ENCODE data around the gene ABHD4. TPM values are rescaled to one million over a fixed set of nuclear protein-coding genes. Genes with fewer than 3 reads are reported as not detected.

Gene ABHD4
- total and polyA plus RNA-seq, 10 of the 15 experiments (the other 5 are each of a cell fraction or from before 2014, with no cell fraction given): 5.4 to 28.7 (median 10.8) TPM

DNA sequence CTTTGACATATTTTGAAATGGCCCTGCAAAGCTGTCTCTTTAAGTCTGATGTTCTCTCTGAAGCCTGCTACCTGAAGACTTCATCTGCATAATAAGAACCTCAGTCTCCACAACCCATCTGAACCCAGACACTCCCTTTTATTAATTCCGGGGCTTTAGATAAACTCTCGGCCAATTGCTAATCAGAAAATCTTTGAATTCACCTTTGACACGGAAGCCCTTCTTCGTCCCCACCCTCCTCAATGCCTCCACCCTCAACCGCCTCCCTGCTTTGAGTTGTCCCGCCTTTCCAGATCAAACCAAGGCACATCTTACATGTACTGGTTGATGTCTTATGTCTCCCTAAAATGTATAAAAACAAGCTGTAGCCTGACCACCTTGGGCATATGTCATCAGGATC is 28.5 kb downstream of the ABHD4 start:
- in situ Hi-C loops (cut with MboI) (no loop called here), intact Hi-C loops (cut with micrococcal nuclease; ENCODE audit: unreplicated experiment) (no loop called here)
- Histone ChIP-seq H4K20me1 (ENCODE audit: control insufficient read depth, insufficient read depth) (no peaks in the 10 kb centered on the region), H3K36me3 (ENCODE audit: control insufficient read depth in 2 of 2, insufficient read depth in 2 of 2, low read length in 1 of 2) (no peaks in the 10 kb centered on the region), H3K4me3 (no peak overlapping the region), H2AFZ (ENCODE audit: control insufficient read depth, low read depth, low read length) (no peak overlapping the region), H3K9ac (ENCODE audit: control insufficient read depth, insufficient read depth, low read length) (no peak overlapping the region), H3K27me3 (replicated peaks in 1 of 2; ENCODE audit: control insufficient read depth in 2 of 2, insufficient read depth in 2 of 2, low read length in 1 of 2) (no peaks in the 10 kb centered on the region; a peak in 1 of 4 replicates), H3K79me2 (ENCODE audit: control insufficient read depth, insufficient read depth, low read length) (no peaks in the 10 kb centered on the region), H3K4me1 (ENCODE audit: control insufficient read depth, insufficient read depth, low read length) (no peaks in the 10 kb centered on the region), H3K9me3 (replicated peaks; ENCODE audit: control insufficient read depth, insufficient read depth, low read length) (no peaks in the 10 kb centered on the region; the same call in 2 of the 3 replicates), H3K27ac (ENCODE audit: control insufficient read depth, insufficient read depth) (no peak overlapping the region), H3K4me2 (ENCODE audit: control insufficient read depth, insufficient read depth) (no peak overlapping the region)
- ChIA-PET SMC1A (ENCODE audit: uncharacterized antibody, unreplicated experiment) (no interaction called here), RAD21 (ENCODE audit: unreplicated experiment) (no interaction called here), POLR2A (no interaction called here), CTCF (no interaction called here)
- FAIRE-seq (no peak), ATAC-seq (no peak), DNase-seq (ENCODE audit: low read depth, low spot score) (no peak)
- no TSS peak for BruUV-seq (replicated peaks)
- WGBS (ENCODE audit: insufficient coverage, insufficient replicate concordance, low lambda C conversion rate, missing lambda C conversion rate): 57% methylated on average over 6 of the region's 6 CpGs
- TF ChIP-seq RAD51 (IDR thresholded peaks at IDR 0.05) (no peak), NR2F1 (conservative IDR thresholded peaks at IDR 0.05) (no peak), IKZF1 (conservative IDR thresholded peaks at IDR 0.05) (no peak), RB1 (IDR thresholded peaks at IDR 0.05; ENCODE audit: borderline replicate concordance) (no peak), ZBED1 (IDR thresholded peaks at IDR 0.05; ENCODE audit: borderline replicate concordance) (no peak), RCOR1 (conservative IDR thresholded peaks at IDR 0.05; ENCODE audit: low read depth, low read length) (no peak), NFIC (IDR thresholded peaks at IDR 0.05; ENCODE audit: low read depth, low read length) (no peak), MEF2A (IDR thresholded peaks at IDR 0.05; ENCODE audit: insufficient read depth, low read depth, low read length) (no peak), SREBF1 (IDR thresholded peaks at IDR 0.05; ENCODE audit: low read length) (no peak), ZNF384 (IDR thresholded peaks at IDR 0.05; ENCODE audit: borderline replicate concordance, low read depth, low read length) (no peak), TCF7 (IDR thresholded peaks at IDR 0.05; ENCODE audit: borderline replicate concordance) (no peak)
- TF ChIP-seq, protein P1, sequence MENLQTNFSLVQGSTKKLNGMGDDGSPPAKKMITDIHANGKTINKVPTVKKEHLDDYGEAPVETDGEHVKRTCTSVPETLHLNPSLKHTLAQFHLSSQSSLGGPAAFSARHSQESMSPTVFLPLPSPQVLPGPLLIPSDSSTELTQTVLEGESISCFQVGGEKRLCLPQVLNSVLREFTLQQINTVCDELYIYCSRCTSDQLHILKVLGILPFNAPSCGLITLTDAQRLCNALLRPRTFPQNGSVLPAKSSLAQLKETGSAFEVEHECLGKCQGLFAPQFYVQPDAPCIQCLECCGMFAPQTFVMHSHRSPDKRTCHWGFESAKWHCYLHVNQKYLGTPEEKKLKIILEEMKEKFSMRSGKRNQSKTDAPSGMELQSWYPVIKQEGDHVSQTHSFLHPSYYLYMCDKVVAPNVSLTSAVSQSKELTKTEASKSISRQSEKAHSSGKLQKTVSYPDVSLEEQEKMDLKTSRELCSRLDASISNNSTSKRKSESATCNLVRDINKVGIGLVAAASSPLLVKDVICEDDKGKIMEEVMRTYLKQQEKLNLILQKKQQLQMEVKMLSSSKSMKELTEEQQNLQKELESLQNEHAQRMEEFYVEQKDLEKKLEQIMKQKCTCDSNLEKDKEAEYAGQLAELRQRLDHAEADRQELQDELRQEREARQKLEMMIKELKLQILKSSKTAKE (IDR thresholded peaks at IDR 0.05; ENCODE audit: low read depth, poor library complexity, severe bottlenecking): no peak
- TF ChIP-seq, protein P2, sequence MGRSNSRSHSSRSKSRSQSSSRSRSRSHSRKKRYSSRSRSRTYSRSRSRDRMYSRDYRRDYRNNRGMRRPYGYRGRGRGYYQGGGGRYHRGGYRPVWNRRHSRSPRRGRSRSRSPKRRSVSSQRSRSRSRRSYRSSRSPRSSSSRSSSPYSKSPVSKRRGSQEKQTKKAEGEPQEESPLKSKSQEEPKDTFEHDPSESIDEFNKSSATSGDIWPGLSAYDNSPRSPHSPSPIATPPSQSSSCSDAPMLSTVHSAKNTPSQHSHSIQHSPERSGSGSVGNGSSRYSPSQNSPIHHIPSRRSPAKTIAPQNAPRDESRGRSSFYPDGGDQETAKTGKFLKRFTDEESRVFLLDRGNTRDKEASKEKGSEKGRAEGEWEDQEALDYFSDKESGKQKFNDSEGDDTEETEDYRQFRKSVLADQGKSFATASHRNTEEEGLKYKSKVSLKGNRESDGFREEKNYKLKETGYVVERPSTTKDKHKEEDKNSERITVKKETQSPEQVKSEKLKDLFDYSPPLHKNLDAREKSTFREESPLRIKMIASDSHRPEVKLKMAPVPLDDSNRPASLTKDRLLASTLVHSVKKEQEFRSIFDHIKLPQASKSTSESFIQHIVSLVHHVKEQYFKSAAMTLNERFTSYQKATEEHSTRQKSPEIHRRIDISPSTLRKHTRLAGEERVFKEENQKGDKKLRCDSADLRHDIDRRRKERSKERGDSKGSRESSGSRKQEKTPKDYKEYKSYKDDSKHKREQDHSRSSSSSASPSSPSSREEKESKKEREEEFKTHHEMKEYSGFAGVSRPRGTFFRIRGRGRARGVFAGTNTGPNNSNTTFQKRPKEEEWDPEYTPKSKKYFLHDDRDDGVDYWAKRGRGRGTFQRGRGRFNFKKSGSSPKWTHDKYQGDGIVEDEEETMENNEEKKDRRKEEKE (IDR thresholded peaks at IDR 0.05): no peak
- TF ChIP-seq, protein P3, sequence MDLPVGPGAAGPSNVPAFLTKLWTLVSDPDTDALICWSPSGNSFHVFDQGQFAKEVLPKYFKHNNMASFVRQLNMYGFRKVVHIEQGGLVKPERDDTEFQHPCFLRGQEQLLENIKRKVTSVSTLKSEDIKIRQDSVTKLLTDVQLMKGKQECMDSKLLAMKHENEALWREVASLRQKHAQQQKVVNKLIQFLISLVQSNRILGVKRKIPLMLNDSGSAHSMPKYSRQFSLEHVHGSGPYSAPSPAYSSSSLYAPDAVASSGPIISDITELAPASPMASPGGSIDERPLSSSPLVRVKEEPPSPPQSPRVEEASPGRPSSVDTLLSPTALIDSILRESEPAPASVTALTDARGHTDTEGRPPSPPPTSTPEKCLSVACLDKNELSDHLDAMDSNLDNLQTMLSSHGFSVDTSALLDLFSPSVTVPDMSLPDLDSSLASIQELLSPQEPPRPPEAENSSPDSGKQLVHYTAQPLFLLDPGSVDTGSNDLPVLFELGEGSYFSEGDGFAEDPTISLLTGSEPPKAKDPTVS (IDR thresholded peaks at IDR 0.05; ENCODE audit: low read depth, low read length): no peak
- TF ChIP-seq, protein P4, sequence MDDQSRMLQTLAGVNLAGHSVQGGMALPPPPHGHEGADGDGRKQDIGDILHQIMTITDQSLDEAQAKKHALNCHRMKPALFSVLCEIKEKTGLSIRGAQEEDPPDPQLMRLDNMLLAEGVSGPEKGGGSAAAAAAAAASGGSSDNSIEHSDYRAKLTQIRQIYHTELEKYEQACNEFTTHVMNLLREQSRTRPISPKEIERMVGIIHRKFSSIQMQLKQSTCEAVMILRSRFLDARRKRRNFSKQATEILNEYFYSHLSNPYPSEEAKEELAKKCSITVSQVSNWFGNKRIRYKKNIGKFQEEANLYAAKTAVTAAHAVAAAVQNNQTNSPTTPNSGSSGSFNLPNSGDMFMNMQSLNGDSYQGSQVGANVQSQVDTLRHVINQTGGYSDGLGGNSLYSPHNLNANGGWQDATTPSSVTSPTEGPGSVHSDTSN (IDR thresholded peaks at IDR 0.05; ENCODE audit: insufficient replicate concordance, low read depth, low read length): no peak
